GM12878 (cell line): ENCODE results near the gene FAM227B. TPM values are rescaled to one million over a fixed set of nuclear protein-coding genes. Genes with fewer than 3 reads are reported as not detected.

Experiments
- ATAC-seq: fragments of 200-7000 bp; cut with Tn5 transposase; 3 replicates; pipeline ENCODE4 v1.9.1; 2020; ENCODE audit warnings: mild to moderate bottlenecking, moderate library complexity
- BruUV-seq: library from RNA; stranded (reverse); fragments of 400-500 nt; replicated peaks from 2 replicates; lab custom pipeline; 2021; lab: Mats Ljungman, UMichigan
- CTCF ChIA-PET: fragments of 300-600 bp; sonication (Branson Sonifier 250); formaldehyde crosslinking; extraction: SDS; loops from one replicate; lab custom pipeline; 2021; ENCODE audit warnings: inconsistent platforms; lab: Yijun Ruan, JAX
- POLR2A ChIA-PET: fragments of 350-600 bp; formaldehyde crosslinking; extraction: SDS; loops from one replicate; lab custom pipeline; 2021; ENCODE audit warnings: inconsistent platforms; lab: Charles Lee
- RAD21 ChIA-PET: fragments of 300-600 bp; sonication (Branson Sonifier 250); formaldehyde crosslinking; loops from one replicate; lab custom pipeline; 2023; ENCODE audit warnings: antibody characterized with exemption; ENCODE audit not compliant: unreplicated experiment; lab: Charles Lee
- SMC1A ChIA-PET: fragments of 300-600 bp; sonication (Branson Sonifier 250); formaldehyde crosslinking; loops from one replicate; lab custom pipeline; 2023; ENCODE audit not compliant: unreplicated experiment, uncharacterized antibody; lab: Charles Lee
- DNase-seq: peaks from one replicate; pipeline ENCODE4 v3.0.0-alpha.2; 2011; ENCODE audit warnings: low read depth, low spot score
- FAIRE-seq: peaks from 3 replicates; lab custom pipeline; 2011; peaks lifted over from hg19 to GRCh38; lab: Jason Lieb, UNC
- H2AFZ ChIP-seq: 2 replicates; pipeline ENCODE4 v1.6.0; 2011; ENCODE audit warnings: low read depth, low read length, control low read depth; ENCODE audit not compliant: control insufficient read depth
- H3K27ac ChIP-seq: 2 replicates; pipeline ENCODE4 v1.5.1; 2011; ENCODE audit warnings: control low read depth; ENCODE audit not compliant: control insufficient read depth, insufficient read depth
- H3K27me3 ChIP-seq, 2 experiments: replicated peaks in 1 of 2; 2 replicates each; pipeline versions ENCODE4 v1.6.0 to v1.6.1; 2011; ENCODE audit warnings: low read length in 1 of 2; ENCODE audit not compliant: control insufficient read depth in 2 of 2, insufficient read depth in 2 of 2
- H3K36me3 ChIP-seq, 2 experiments: 2 replicates each; pipeline ENCODE4 v1.5.1; 2011; ENCODE audit warnings: low read length in 1 of 2; ENCODE audit not compliant: control insufficient read depth in 2 of 2, insufficient read depth in 2 of 2
- H3K4me1 ChIP-seq: 2 replicates; pipeline ENCODE4 v1.6.1; 2011; ENCODE audit warnings: mild to moderate bottlenecking, low read length, moderate library complexity, mixed read lengths; ENCODE audit not compliant: control insufficient read depth, insufficient read depth
- H3K4me2 ChIP-seq: 2 replicates; pipeline ENCODE4 v1.6.0; 2011; ENCODE audit warnings: control low read depth; ENCODE audit not compliant: control insufficient read depth, insufficient read depth
- H3K4me3 ChIP-seq: fragments of 200-600 bp; sonication (generic); 2 replicates; pipeline ENCODE4 v1.5.1; 2016
- H3K79me2 ChIP-seq: 2 replicates; pipeline ENCODE4 v1.6.0; 2011; ENCODE audit warnings: low read length; ENCODE audit not compliant: control insufficient read depth, insufficient read depth
- H3K9ac ChIP-seq: 2 replicates; pipeline ENCODE4 v1.8.0; 2011; ENCODE audit warnings: low read length, control low read depth, mixed read lengths; ENCODE audit not compliant: control insufficient read depth, insufficient read depth
- H3K9me3 ChIP-seq: replicated peaks from 3 replicates; pipeline ENCODE4 v1.5.1; 2011; ENCODE audit warnings: mild to moderate bottlenecking, low read length; ENCODE audit not compliant: control insufficient read depth, insufficient read depth
- H4K20me1 ChIP-seq: 2 replicates; pipeline ENCODE4 v1.6.0; 2011; ENCODE audit not compliant: control insufficient read depth, insufficient read depth
- CEBPB ChIP-seq, 2 experiments: fragments of 150-350 bp in 1 of 2; IDR thresholded peaks; 2 replicates each; pipeline ENCODE4 v1.6.1; 2012 to 2014; ENCODE audit warnings: low read depth in 2 of 2, low read length in 2 of 2, borderline replicate concordance in 1 of 2, inconsistent platforms in 1 of 2
- E4F1 ChIP-seq: fragments of 450-650 bp; IDR thresholded peaks from 2 replicates; pipeline ENCODE4 v1.6.1; 2018; ENCODE audit warnings: borderline replicate concordance, mild to moderate bottlenecking; ENCODE audit not compliant: partially characterized antibody
- ELK1 ChIP-seq: IDR thresholded peaks from 2 replicates; pipeline ENCODE4 v1.6.1; 2012; ENCODE audit warnings: low read depth, low read length, improper control_type of control experiment
- HCFC1 ChIP-seq: fragments of 150-350 bp; IDR thresholded peaks from 2 replicates; pipeline ENCODE4 v1.6.1; 2014; ENCODE audit warnings: low read length
- HDAC6 ChIP-seq: fragments of 200-600 bp; sonication (generic); IDR thresholded peaks from one replicate; pipeline ENCODE4 v1.8.0; 2017; ENCODE audit warnings: antibody characterized with exemption; ENCODE audit not compliant: unreplicated experiment
- MEF2A ChIP-seq: IDR thresholded peaks from 2 replicates; pipeline ENCODE4 v1.6.1; 2011; ENCODE audit warnings: low read depth, mild to moderate bottlenecking, low read length, moderate library complexity; ENCODE audit not compliant: insufficient read depth
- MLLT1 ChIP-seq: fragments of 450-650 bp; IDR thresholded peaks from 2 replicates; pipeline ENCODE4 v1.6.1; 2016; ENCODE audit warnings: mild to moderate bottlenecking
- RAD21 ChIP-seq: IDR thresholded peaks from 2 replicates; pipeline ENCODE4 v1.6.1; 2011; ENCODE audit warnings: mild to moderate bottlenecking, low read depth, low read length, moderate library complexity; ENCODE audit not compliant: insufficient read depth
- RBBP5 ChIP-seq: fragments of 200-600 bp; sonication (generic); conservative IDR thresholded peaks from 2 replicates; pipeline ENCODE4 v1.6.1; 2016
- RCOR1 ChIP-seq: conservative IDR thresholded peaks from 2 replicates; pipeline ENCODE4 v1.6.1; 2012; ENCODE audit warnings: low read depth, low read length, improper control_type of control experiment
- SMAD5 ChIP-seq: IDR thresholded peaks from 2 replicates; pipeline ENCODE4 v1.6.1; 2016; ENCODE audit warnings: antibody characterized with exemption, low read depth
- SREBF1 ChIP-seq: IDR thresholded peaks from 2 replicates; pipeline ENCODE4 v1.6.1; 2012; ENCODE audit warnings: mild to moderate bottlenecking, low read length
- WRNIP1 ChIP-seq: IDR thresholded peaks from 2 replicates; pipeline ENCODE4 v1.6.1; 2011; ENCODE audit warnings: low read depth, low read length, improper control_type of control experiment, borderline replicate concordance
- WGBS: methylation state at CpG from one replicate; pipeline ENCODE4 v1.1.6; 2016; ENCODE audit warnings: low lambda C conversion rate; ENCODE audit not compliant: insufficient replicate concordance, insufficient coverage; ENCODE audit errors: missing lambda C conversion rate; 5-methylcytosine and 5-hydroxymethylcytosine counted together
- in situ Hi-C: fragments of 300-500 bp; cut with MboI; formaldehyde crosslinking; loops from 9 replicates; pipeline ENCODE4 v1.14.3; 2018; ENCODE audit warnings: mixed read lengths
- intact Hi-C: fragments of 100-400 bp; cut with micrococcal nuclease; formaldehyde crosslinking; loops from one replicate; pipeline ENCODE4 v1.14.2; 2022; ENCODE audit not compliant: unreplicated experiment
- polyA plus RNA-seq, 11 experiments: library from polyadenylated mRNA; depleted of rRNA in 4 of 11; unstranded in 6 of 11; stranded (reverse) in 5 of 11; fragments of >200 nt; fragmentation: Nextera tagmentation in 4 of 11; fragmentation: Illumina TruSeq in 1 of 11; extraction: Ambion mirVana in 4 of 11; extraction: Trizol in 1 of 11; gene quantifications; 1 replicate in 1 of 11; 2 replicates in 10 of 11; pipeline versions ENCODE4 v1.2.1 to v1.2.3, GENCODE V29; 2011 to 2016; ENCODE audit warnings: inconsistent platforms in 2 of 11, missing spikeins in 2 of 11, low read depth in 1 of 11
- total RNA-seq, 4 experiments: library from RNA; depleted of rRNA in 3 of 4; stranded (reverse); fragments of >200 nt in 3 of 4; fragmentation: Illumina TruSeq in 1 of 4; extraction: Trizol in 1 of 4; gene quantifications; 2 replicates each; pipeline versions ENCODE4 v1.2.1 to v1.2.3, GENCODE V29; 2013 to 2021
- TF ChIP-seq, protein P1 (sequence below): fragments of 450-650 bp; formaldehyde crosslinking; IDR thresholded peaks from 2 replicates; pipeline ENCODE4 v1.5.0; 2022; ENCODE audit warnings: mild to moderate bottlenecking, missing genetic modification characterization

Gene FAM227B
- total and polyA plus RNA-seq, 10 of the 15 experiments (the other 5 are each of a cell fraction or from before 2014, with no cell fraction given), result 3.9 to 12.6 (median 6.9) TPM

- no peak for FAIRE-seq
- ChIA-PET RAD21 (interaction anchor here (1.8 kb wide), 1 partner anchor 10 kb away, joined by 5 read pairs; no protein-coding TSS in a partner anchor), CTCF (interaction anchor here (0.9 to 2.6 kb wide), 2 partner anchors 9 to 591 kb away, joined by 3 to 8 read pairs; no protein-coding TSS in a partner anchor), SMC1A (no interaction called here), POLR2A (no interaction called here)
- no TSS peak for BruUV-seq
- Histone ChIP-seq H4K20me1 (no peaks in the 10 kb centered on the region), H3K27me3 (no peaks in the 10 kb centered on the region), H2AFZ (no peak overlapping the region), H3K79me2 (no peaks in the 10 kb centered on the region), H3K4me3 (no peak overlapping the region), H3K4me1 (no peaks in the 10 kb centered on the region), H3K36me3 (no peaks in the 10 kb centered on the region), H3K9me3 (no peaks in the 10 kb centered on the region), H3K4me2 (no peak overlapping the region), H3K27ac (no peak overlapping the region), H3K9ac (no peak overlapping the region)
- TF ChIP-seq HCFC1 (no peak), WRNIP1 (no peak), SREBF1 (no peak), RBBP5 (no peak), RCOR1 (no peak), RAD21 (no peak), MEF2A (no peak), CEBPB (IDR thresholded peaks at IDR 0.05; ENCODE audit: borderline replicate concordance in 1 of 2, low read depth in 2 of 2, low read length in 2 of 2) (no peak), MLLT1 (no peak), E4F1 (no peak), SMAD5 (no peak), HDAC6 (no peak), ELK1 (no peak)
- TF ChIP-seq, protein P1, sequence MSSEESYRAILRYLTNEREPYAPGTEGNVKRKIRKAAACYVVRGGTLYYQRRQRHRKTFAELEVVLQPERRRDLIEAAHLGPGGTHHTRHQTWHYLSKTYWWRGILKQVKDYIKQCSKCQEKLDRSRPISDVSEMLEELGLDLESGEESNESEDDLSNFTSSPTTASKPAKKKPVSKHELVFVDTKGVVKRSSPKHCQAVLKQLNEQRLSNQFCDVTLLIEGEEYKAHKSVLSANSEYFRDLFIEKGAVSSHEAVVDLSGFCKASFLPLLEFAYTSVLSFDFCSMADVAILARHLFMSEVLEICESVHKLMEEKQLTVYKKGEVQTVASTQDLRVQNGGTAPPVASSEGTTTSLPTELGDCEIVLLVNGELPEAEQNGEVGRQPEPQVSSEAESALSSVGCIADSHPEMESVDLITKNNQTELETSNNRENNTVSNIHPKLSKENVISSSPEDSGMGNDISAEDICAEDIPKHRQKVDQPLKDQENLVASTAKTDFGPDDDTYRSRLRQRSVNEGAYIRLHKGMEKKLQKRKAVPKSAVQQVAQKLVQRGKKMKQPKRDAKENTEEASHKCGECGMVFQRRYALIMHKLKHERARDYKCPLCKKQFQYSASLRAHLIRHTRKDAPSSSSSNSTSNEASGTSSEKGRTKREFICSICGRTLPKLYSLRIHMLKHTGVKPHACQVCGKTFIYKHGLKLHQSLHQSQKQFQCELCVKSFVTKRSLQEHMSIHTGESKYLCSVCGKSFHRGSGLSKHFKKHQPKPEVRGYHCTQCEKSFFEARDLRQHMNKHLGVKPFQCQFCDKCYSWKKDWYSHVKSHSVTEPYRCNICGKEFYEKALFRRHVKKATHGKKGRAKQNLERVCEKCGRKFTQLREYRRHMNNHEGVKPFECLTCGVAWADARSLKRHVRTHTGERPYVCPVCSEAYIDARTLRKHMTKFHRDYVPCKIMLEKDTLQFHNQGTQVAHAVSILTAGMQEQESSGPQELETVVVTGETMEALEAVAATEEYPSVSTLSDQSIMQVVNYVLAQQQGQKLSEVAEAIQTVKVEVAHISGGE (CRISPR knock-in tag), result no peak
- in situ Hi-C loops (no loop called here), intact Hi-C loops (no loop called here)
- ATAC-seq, result no peak
- DNase-seq, result no peak
- 40% methylated on average over 2 of the region's 2 CpGs for WGBS
Measured at GRCh38 chr15:49462232-49462844, 158.3 kb downstream of the FAM227B start.
